T-cell (primary cell): ENCODE measurements around the gene PDCD4. TPM values are rescaled to one million over a fixed set of nuclear protein-coding genes. Genes with fewer than 3 reads are reported as not detected.

Source experiments
- ATAC-seq, 4 experiments: fragments of 200-7000 bp in 3 of 4; fragments of 150-1000 bp in 1 of 4; cut with Tn5 transposase; replicated peaks in 1 of 4; 1 replicate in 3 of 4; 2 replicates in 1 of 4; pipeline ENCODE4 v1.10.0; 2021; ENCODE audit warnings: moderate library complexity in 3 of 4, mild to moderate bottlenecking in 2 of 4, moderate number of reproducible peaks in 1 of 4
- CTCF ChIA-PET, 2 donors: fragments of 300-600 bp; sonication (Branson Sonifier 250); formaldehyde crosslinking; loops; one replicate each; lab custom pipeline; 2022; ENCODE audit warnings: antibody characterized with exemption in 2 of 2; lab: Charles Lee
- POLR2A ChIA-PET, 2 donors: fragments of 300-600 bp; sonication (Branson Sonifier 250); formaldehyde crosslinking; loops; one replicate each; lab custom pipeline; 2022; ENCODE audit warnings: antibody characterized with exemption in 2 of 2; lab: Charles Lee
- DNase-seq, 35 experiments: peaks; one replicate each; pipeline versions ENCODE4 v3.0.0 to v3.0.0-alpha.2; 2013 to 2023
- H3K27ac ChIP-seq: one replicate; pipeline ENCODE4 v1.5.1; 2013; ENCODE audit warnings: low read length
- H3K27me3 ChIP-seq, 2 experiments: replicated peaks in 1 of 2; 1 replicate in 1 of 2; 2 replicates in 1 of 2; pipeline versions ENCODE4 v1.6.1 to v1.7.0; 2013; ENCODE audit warnings: low read length in 1 of 2, mixed read lengths in 1 of 2; ENCODE audit not compliant: control insufficient read depth in 2 of 2, insufficient read depth in 2 of 2; ENCODE audit errors: extremely low read depth in 1 of 2
- H3K36me3 ChIP-seq, 2 donors: 1 replicate in 1 of 2; 2 replicates in 1 of 2; pipeline versions ENCODE4 v1.6.1 to v1.7.0; 2013; ENCODE audit warnings: low read length in 1 of 2; ENCODE audit not compliant: control insufficient read depth in 2 of 2, insufficient read depth in 1 of 2; ENCODE audit errors: extremely low read depth in 1 of 2
- H3K4me1 ChIP-seq, 2 experiments: 1 replicate in 1 of 2; 2 replicates in 1 of 2; pipeline versions ENCODE4 v1.6.1 to v1.7.0; 2013; ENCODE audit warnings: low read length in 2 of 2, mixed read lengths in 1 of 2; ENCODE audit not compliant: insufficient read depth in 2 of 2, control insufficient read depth in 1 of 2; ENCODE audit errors: extremely low read depth in 1 of 2
- H3K4me3 ChIP-seq, 2 donors: 1 replicate in 1 of 2; 2 replicates in 1 of 2; pipeline versions ENCODE4 v1.5.1 to v1.7.0; 2013; ENCODE audit warnings: mild to moderate bottlenecking in 2 of 2, low read length in 1 of 2, moderate library complexity in 1 of 2; ENCODE audit not compliant: control insufficient read depth in 1 of 2; ENCODE audit errors: extremely low read depth in 1 of 2
- H3K9me3 ChIP-seq: 2 replicates; pipeline ENCODE4 v1.7.0; 2013
- H3K27ac Mint-ChIP-seq, 2 donors: one replicate each; pipeline ENCODE4 v1.8.0; 2020 to 2021; ENCODE audit warnings: mild to moderate bottlenecking in 2 of 2, mixed read lengths in 2 of 2
- H3K27me3 Mint-ChIP-seq, 2 donors: one replicate each; pipeline ENCODE4 v1.8.0; 2021 to 2022; ENCODE audit warnings: mixed read lengths in 2 of 2
- H3K36me3 Mint-ChIP-seq: one replicate; pipeline ENCODE4 v1.8.0; 2021; ENCODE audit warnings: mixed read lengths
- H3K4me1 Mint-ChIP-seq, 3 donors: one replicate each; pipeline ENCODE4 v1.8.0; 2020 to 2022; ENCODE audit warnings: mixed read lengths in 3 of 3, mild to moderate bottlenecking in 1 of 3
- H3K4me3 Mint-ChIP-seq, 3 donors: one replicate each; pipeline ENCODE4 v1.8.0; 2020 to 2022; ENCODE audit warnings: mild to moderate bottlenecking in 3 of 3, mixed read lengths in 3 of 3, moderate library complexity in 3 of 3
- H3K9me3 Mint-ChIP-seq, 3 donors: one replicate each; pipeline ENCODE4 v1.8.0; 2020 to 2022; ENCODE audit warnings: mixed read lengths in 3 of 3
- WGBS: methylation state at CpG from one replicate; pipeline ENCODE4 v1.1.5; 2013; ENCODE audit warnings: missing lambda C conversion rate; ENCODE audit not compliant: insufficient coverage; 5-methylcytosine and 5-hydroxymethylcytosine counted together
- total RNA-seq, 35 experiments: library from RNA in 6 of 35; stranded (reverse) in 6 of 35; fragments of 120-200 nt in 1 of 35; gene quantifications; one replicate each; pipeline versions ENCODE4 v1.2.1 to v1.2.4 and lab custom pipeline; 2013 to 2026

The PDCD4 gene
- total RNA-seq, 5 donors from 2014 or later (not counting 1 experiment from before 2014, with no cell fraction given), result 239 to 335 (median 309) TPM

- no peaks in the 10 kb centered on the region for H3K27me3 Mint-ChIP-seq
Observed at GRCh38 chr10:110883924-110884323, 12.2 kb downstream of the PDCD4 start.

GRCh38 chr10:110885932-110886674, 14.4 kb downstream of the PDCD4 start:
- peak overlapping the region; percentile 4 to 15 (median 8) for H3K4me3 Mint-ChIP-seq
- H3K9me3 Mint-ChIP-seq, result no peaks in the 10 kb centered on the region
- peak in 1 of 4 experiments; percentile 4 for ATAC-seq
- ChIA-PET POLR2A (interaction anchor here (1.0 to 2.6 kb wide), 12 partner anchors 8 to 141 kb away, joined by 3 to 18 read pairs (median 6); partner anchors contain the start of gene PDCD4 (in 1 of the 2)), CTCF (interaction anchor here (1.1 to 1.7 kb wide), 6 partner anchors 9 to 275 kb away, joined by 3 to 7 read pairs (median 4); no protein-coding TSS in a partner anchor)
- H3K9me3 ChIP-seq, result no peaks in the 10 kb centered on the region
- H3K36me3 ChIP-seq, result peaks cover 0 to 52% of the 10 kb centered on the region in 2 donors
- peaks cover 12 to 30% of the 10 kb centered on the region in 2 experiments for H3K4me1 ChIP-seq
- H3K27ac ChIP-seq, result peak overlapping the region; percentile 40
- H3K27me3 ChIP-seq, result no peaks in the 10 kb centered on the region
- H3K4me3 ChIP-seq, result no peak overlapping the region
- no peak for DNase-seq
- H3K27me3 Mint-ChIP-seq, result no peaks in the 10 kb centered on the region
- peaks cover 64% of the 10 kb centered on the region for H3K36me3 Mint-ChIP-seq
- H3K27ac Mint-ChIP-seq, result peak overlapping the region; percentile 46 to 70
- peaks cover 69 to 77% (median 69%) of the 10 kb centered on the region in 3 donors for H3K4me1 Mint-ChIP-seq
- 85% methylated on average over 2 of the region's 5 CpGs for WGBS

More at GRCh38 chr10:110883924-110884323, 12.2 kb downstream of the PDCD4 start:
- peak overlapping the region; percentile 84 to 87 for H3K27ac Mint-ChIP-seq
- no peaks in the 10 kb centered on the region for H3K9me3 Mint-ChIP-seq
- POLR2A ChIA-PET, result interaction anchor here (0.7 to 1.8 kb wide), 4 partner anchors 11 to 56 kb away, joined by 3 to 6 read pairs (median 4); no protein-coding TSS in a partner anchor
- H3K4me1 Mint-ChIP-seq, result peaks cover 77 to 80% (median 80%) of the 10 kb centered on the region in 3 donors
- no peaks in the 10 kb centered on the region for H3K27me3 ChIP-seq
- H3K9me3 ChIP-seq, result no peaks in the 10 kb centered on the region
- 73% methylated on average over 3 of the region's 10 CpGs for WGBS
- peaks cover 16 to 40% of the 10 kb centered on the region in 2 experiments for H3K4me1 ChIP-seq
- peaks cover 0 to 41% of the 10 kb centered on the region in 2 donors for H3K36me3 ChIP-seq
- peaks cover 61% of the 10 kb centered on the region for H3K36me3 Mint-ChIP-seq
- ATAC-seq (peak in 2 of 4 experiments; percentile 13 to 37), DNase-seq (no peak)
- peak overlapping the region; percentile 59 to 68 (median 63) for H3K4me3 Mint-ChIP-seq
- peak overlapping the region in 1 of 2 donors; percentile 8 for H3K4me3 ChIP-seq
- CTCF ChIA-PET, result interaction anchor here in 1 of 2 donors (2.8 kb wide), 1 partner anchor 10 kb away, joined by 11 read pairs; no protein-coding TSS in a partner anchor
- H3K27ac ChIP-seq, result peak overlapping the region; percentile 15

- H3K4me3 ChIP-seq, result no peak overlapping the region
- H3K36me3 ChIP-seq, result peaks cover 0 to 58% of the 10 kb centered on the region in 2 donors
- H3K4me1 ChIP-seq, result peaks cover 11 to 29% of the 10 kb centered on the region in 2 experiments
- H3K4me1 Mint-ChIP-seq, result peaks cover 67 to 77% (median 68%) of the 10 kb centered on the region in 3 donors
- H3K27me3 ChIP-seq, result no peaks in the 10 kb centered on the region
- no peak overlapping the region for H3K4me3 Mint-ChIP-seq
- no peaks in the 10 kb centered on the region for H3K9me3 Mint-ChIP-seq
- no CpG with 5 or more reads among the region's 1 CpG for WGBS
- peak overlapping the region; percentile 64 to 71 for H3K27ac Mint-ChIP-seq
- H3K27me3 Mint-ChIP-seq, result no peaks in the 10 kb centered on the region
- ChIA-PET POLR2A (interaction anchor here (0.5 to 2.6 kb wide), 20 partner anchors 9 to 142 kb away, joined by 3 to 18 read pairs (median 4); partner anchors contain the start of genes BBIP1 (in 1 of the 2), PDCD4 (in 1 of the 2) and SHOC2 (in 1 of the 2)), CTCF (interaction anchor here in 1 of 2 donors (0.5 to 1.7 kb wide), 9 partner anchors 9 to 293 kb away, joined by 3 to 7 read pairs (median 4); no protein-coding TSS in a partner anchor)
- H3K9me3 ChIP-seq, result no peaks in the 10 kb centered on the region
- DNase-seq, result no peak
- no peak for ATAC-seq
- peaks cover 60% of the 10 kb centered on the region for H3K36me3 Mint-ChIP-seq
- H3K27ac ChIP-seq, result no peak overlapping the region
Observed at GRCh38 chr10:110887560-110887959, 15.8 kb downstream of the PDCD4 start.

- ATAC-seq (peak in 1 of 4 experiments; percentile 23), DNase-seq (no peak)
- H3K36me3 Mint-ChIP-seq, result peaks cover 54% of the 10 kb centered on the region
- ChIA-PET CTCF (interaction anchor here in 1 of 2 donors (0.5 to 5.0 kb wide), 10 partner anchors 10 to 284 kb away, joined by 3 to 34 read pairs (median 10); partner anchors contain the start of genes BBIP1 and SHOC2), POLR2A (interaction anchor here (0.5 to 3.9 kb wide), 4 partner anchors 11 to 19 kb away, joined by 3 to 36 read pairs (median 4); no protein-coding TSS in a partner anchor)
- H3K4me3 Mint-ChIP-seq, result no peak overlapping the region
- no peak overlapping the region for H3K4me3 ChIP-seq
- H3K27ac ChIP-seq, result no peak overlapping the region
- no peaks in the 10 kb centered on the region for H3K9me3 Mint-ChIP-seq
- no peaks in the 10 kb centered on the region for H3K27me3 ChIP-seq
- H3K4me1 ChIP-seq, result peaks cover 3 to 16% of the 10 kb centered on the region in 2 experiments
- H3K27ac Mint-ChIP-seq, result peak overlapping the region in 1 of 2 donors; percentile 24
- no CpG with 5 or more reads among the region's 3 CpGs for WGBS
- H3K9me3 ChIP-seq, result no peaks in the 10 kb centered on the region
- H3K36me3 ChIP-seq, result peaks cover 0 to 69% of the 10 kb centered on the region in 2 donors
- H3K27me3 Mint-ChIP-seq, result no peaks in the 10 kb centered on the region
- peaks cover 66 to 68% (median 67%) of the 10 kb centered on the region in 3 donors for H3K4me1 Mint-ChIP-seq
Observed at GRCh38 chr10:110892602-110893288, 21.0 kb downstream of the PDCD4 start.

- no peaks in the 10 kb centered on the region for H3K27me3 Mint-ChIP-seq
- WGBS, result no CpG with 5 or more reads among the region's 4 CpGs
- H3K27ac Mint-ChIP-seq, result no peak overlapping the region
- H3K36me3 Mint-ChIP-seq, result peaks cover 53% of the 10 kb centered on the region
- H3K36me3 ChIP-seq, result peaks cover 0 to 72% of the 10 kb centered on the region in 2 donors
- H3K9me3 ChIP-seq, result no peaks in the 10 kb centered on the region
- no peak overlapping the region for H3K4me3 ChIP-seq
- H3K4me3 Mint-ChIP-seq, result no peak overlapping the region
- DNase-seq (peak in 1 of 35 experiments; percentile 72), ATAC-seq (peak; percentile 56 to 87 (median 82))
- peaks cover 62 to 65% (median 65%) of the 10 kb centered on the region in 3 donors for H3K4me1 Mint-ChIP-seq
- H3K27me3 ChIP-seq, result no peaks in the 10 kb centered on the region
- ChIA-PET POLR2A (interaction anchor here (0.6 to 3.9 kb wide), 8 partner anchors 12 to 285 kb away, joined by 3 to 36 read pairs (median 3); no protein-coding TSS in a partner anchor), CTCF (interaction anchor here (0.6 to 5.0 kb wide), 22 partner anchors 9 to 990 kb away, joined by 3 to 34 read pairs (median 4); partner anchors contain the start of genes BBIP1 (in 1 of the 2) and SHOC2 (in 1 of the 2))
- H3K9me3 Mint-ChIP-seq, result no peaks in the 10 kb centered on the region
- H3K4me1 ChIP-seq, result peaks cover 3 to 15% of the 10 kb centered on the region in 2 experiments
- no peak overlapping the region for H3K27ac ChIP-seq
Observed at GRCh38 chr10:110893559-110894179, 21.9 kb downstream of the PDCD4 start.
